GM19467 (cell line): ENCODE measurements around the gene HTR2B.
"Not testable (repeated sequence)": the region's sequence is repeated elsewhere in the genome, so short reads cannot be mapped to it uniquely, and the experiment has no call there.

Experiments used
- ATAC-seq: cut with Tn5 transposase; IDR thresholded peaks from one replicate; pipeline ENCODE4 v1.9.1; 2021; ENCODE audit warnings: mild to moderate bottlenecking, moderate library complexity; ENCODE audit not compliant: unreplicated experiment

The HTR2B gene

GRCh38 chr2:231134910-231135655 is 10.2 kb upstream of the HTR2B start:
- no peak for ATAC-seq

- no peak for ATAC-seq
Measured at GRCh38 chr2:231133365-231134099, 8.7 kb upstream of the HTR2B start.

- ATAC-seq = no peak
Measured at GRCh38 chr2:231132129-231132528, 7.3 kb upstream of the HTR2B start.

GRCh38 chr2:231130336-231131056 is 5.7 kb upstream of the HTR2B start:
- no peak for ATAC-seq

GRCh38 chr2:231129216-231129615 is 4.4 kb upstream of the HTR2B start:
- ATAC-seq = no peak

GRCh38 chr2:231128541-231128940 is 3.7 kb upstream of the HTR2B start:
- no peak for ATAC-seq

GRCh38 chr2:231127936-231128335 is 3.1 kb upstream of the HTR2B start:
- ATAC-seq = no peak

- no peak for ATAC-seq
Measured at GRCh38 chr2:231127480-231127879, 2.6 kb upstream of the HTR2B start.

GRCh38 chr2:231126123-231126522 is 1.3 kb upstream of the HTR2B start:
- no peak for ATAC-seq

- ATAC-seq = no peak
Measured at GRCh38 chr2:231123362-231123898, 1.4 kb downstream of the HTR2B start.

GRCh38 chr2:231118614-231118942 is 6.3 kb downstream of the HTR2B start:
- ATAC-seq = no peak

- ATAC-seq = no peak
Measured at GRCh38 chr2:231117922-231118613, 6.8 kb downstream of the HTR2B start.

GRCh38 chr2:231117148-231117547 is 7.7 kb downstream of the HTR2B start:
- ATAC-seq = no peak

- ATAC-seq = no peak
Measured at GRCh38 chr2:231115651-231116050, 9.2 kb downstream of the HTR2B start.

GRCh38 chr2:231113489-231113888 is 11.4 kb downstream of the HTR2B start:
- ATAC-seq = no peak

- no peak for ATAC-seq
Measured at GRCh38 chr2:231111987-231112386, 12.9 kb downstream of the HTR2B start.

GRCh38 chr2:231110551-231110950 is 14.3 kb downstream of the HTR2B start:
- ATAC-seq = no peak

- ATAC-seq = no peak
Measured at GRCh38 chr2:231104115-231104713, 20.6 kb downstream of the HTR2B start.

GRCh38 chr2:231102772-231103171 is 22.1 kb downstream of the HTR2B start:
- ATAC-seq = no peak

GRCh38 chr2:231100990-231101389 is 23.9 kb downstream of the HTR2B start:
- no peak for ATAC-seq

GRCh38 chr2:231100321-231100720 is 24.5 kb downstream of the HTR2B start:
- not testable (repeated sequence) for ATAC-seq
